ENCODE data around the gene NR1H2.
A peak's percentile ranks its signal among the peaks of the same experiment; 100 is the strongest.
"Not testable (repeated sequence)": the region's sequence is repeated elsewhere in the genome, so short reads cannot be mapped to it uniquely, and the experiment has no call there.

The NR1H2 gene

DNA sequence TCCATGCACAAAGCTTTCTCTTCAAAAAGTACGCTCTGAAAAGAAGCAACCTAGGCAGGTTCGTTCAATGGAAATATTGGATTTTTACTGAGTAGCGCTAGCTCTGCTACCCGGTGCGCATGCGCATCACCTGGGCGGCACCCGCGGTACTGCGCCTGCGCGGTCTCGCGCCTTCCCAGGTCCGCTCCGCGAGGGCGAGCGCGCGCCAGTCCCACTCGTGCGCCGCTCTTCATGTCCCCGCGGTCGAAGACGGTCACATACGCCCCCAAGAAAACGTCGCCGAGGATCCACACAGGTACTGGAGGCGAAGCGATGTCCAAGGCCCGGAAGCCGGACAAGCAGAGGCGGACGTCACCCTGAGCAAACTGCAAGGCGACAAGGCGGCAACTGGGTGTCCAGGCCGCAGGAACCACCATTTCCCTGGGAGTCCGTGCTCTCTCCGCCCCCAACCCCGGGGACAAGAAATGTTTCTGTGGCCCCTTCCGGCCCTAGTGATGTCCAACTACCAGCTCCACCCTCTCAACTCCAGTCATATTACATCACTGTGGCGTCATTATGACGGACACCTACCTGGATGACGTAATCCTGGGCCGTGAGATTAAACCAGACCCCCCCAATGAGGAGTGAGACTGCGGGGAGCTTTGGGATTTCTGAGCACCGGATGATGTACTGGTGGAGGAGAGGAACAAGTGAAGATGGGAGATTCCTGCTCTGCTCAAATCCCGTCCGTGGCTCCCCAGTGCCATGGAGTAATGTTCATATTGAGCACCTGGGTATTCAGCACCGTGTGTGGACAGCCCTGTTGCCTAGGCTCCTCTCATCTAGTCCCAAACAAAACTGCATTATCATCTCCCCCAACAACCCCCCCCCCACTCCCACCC lies 42.3 kb upstream of the NR1H2 start:
- DNase-seq (ENCODE audit: low read depth): peak; percentile 9
- TF ChIP-seq CTCF (IDR thresholded peaks at IDR 0.05; ENCODE audit: low read depth, low read length, missing control alignments): no peak
- peak overlapping the region; percentile 41 for H3K4me3 ChIP-seq (ENCODE audit: low read depth, low read length)
- in situ Hi-C loops (cut with HindIII; ENCODE audit: low sequenced_read_pairs): no loop called here

- no peak overlapping the region for H3K4me3 ChIP-seq (ENCODE audit: low read depth, low read length)
- TF ChIP-seq CTCF (IDR thresholded peaks at IDR 0.05; ENCODE audit: low read depth, low read length, missing control alignments): no peak
- no peak for DNase-seq (ENCODE audit: low read depth)
- in situ Hi-C loops (cut with HindIII; ENCODE audit: low sequenced_read_pairs): no loop called here
Observed at GRCh38 chr19:50334741-50335421, 41.4 kb upstream of the NR1H2 start.

- in situ Hi-C loops (cut with HindIII; ENCODE audit: low sequenced_read_pairs); H3K4me3 ChIP-seq (ENCODE audit: low read depth, low read length); DNase-seq (ENCODE audit: low read depth): not testable (repeated sequence)
Observed at GRCh38 chr19:50337031-50337430, 39.2 kb upstream of the NR1H2 start.

DNA sequence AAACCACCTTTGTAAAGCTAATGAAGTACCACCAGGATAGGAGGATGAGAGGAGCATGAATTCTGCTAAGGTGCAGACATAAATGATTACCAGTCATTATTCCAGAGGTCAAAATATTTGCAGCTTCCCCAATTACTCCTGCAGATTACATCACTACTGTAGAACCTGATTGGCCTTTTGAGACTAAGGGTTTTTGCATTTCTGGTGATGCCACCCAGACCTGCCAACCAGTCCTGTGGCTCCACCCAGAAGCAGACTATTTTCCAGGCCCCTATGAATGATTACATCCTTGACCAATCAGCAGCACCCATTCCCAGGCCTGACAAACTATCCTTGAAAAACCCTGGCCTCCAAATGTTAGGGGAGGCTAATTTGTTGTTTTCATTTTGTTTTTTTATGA lies 35.9 kb upstream of the NR1H2 start:
- no peak for DNase-seq (ENCODE audit: low read depth)
- in situ Hi-C loops (cut with HindIII; ENCODE audit: low sequenced_read_pairs): no loop called here
- no peak for TF ChIP-seq CTCF (IDR thresholded peaks at IDR 0.05; ENCODE audit: low read depth, low read length, missing control alignments)
- H3K4me3 ChIP-seq (ENCODE audit: low read depth, low read length): no peak overlapping the region

DNA sequence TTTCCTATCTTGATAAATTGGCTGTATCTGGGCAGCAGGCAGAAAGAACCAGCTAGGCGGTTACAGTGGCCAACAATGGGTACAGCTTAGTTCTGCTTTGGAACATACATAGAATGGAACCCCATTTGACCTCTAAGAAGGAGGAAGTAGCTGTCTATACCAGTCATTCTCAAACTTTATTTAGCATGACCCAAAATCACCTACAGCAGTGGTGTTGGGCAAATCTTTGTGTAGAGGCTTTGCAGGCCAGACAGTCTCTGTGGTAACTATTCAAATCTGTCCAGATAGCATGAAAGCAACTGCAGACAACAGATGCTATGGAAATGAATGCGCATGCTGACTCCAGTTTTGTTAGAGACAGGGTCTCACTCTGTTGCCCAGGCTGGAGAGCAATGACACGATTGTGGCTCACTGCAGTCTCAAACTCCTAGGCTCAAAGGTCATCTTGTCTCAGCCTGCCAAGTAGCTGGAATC lies 35.1 kb upstream of the NR1H2 start:
- in situ Hi-C loops (cut with HindIII; ENCODE audit: low sequenced_read_pairs): no loop called here
- H3K4me3 ChIP-seq (ENCODE audit: low read depth, low read length): no peak overlapping the region
- no peak for DNase-seq (ENCODE audit: low read depth)
- no peak for TF ChIP-seq CTCF (IDR thresholded peaks at IDR 0.05; ENCODE audit: low read depth, low read length, missing control alignments)

GRCh38 chr19:50344661-50345318 lies 31.5 kb upstream of the NR1H2 start:
- TF ChIP-seq CTCF (IDR thresholded peaks at IDR 0.05; ENCODE audit: low read depth, low read length, missing control alignments): no peak
- in situ Hi-C loops (cut with HindIII; ENCODE audit: low sequenced_read_pairs): no loop called here
- no peak for DNase-seq (ENCODE audit: low read depth)
- no peak overlapping the region for H3K4me3 ChIP-seq (ENCODE audit: low read depth, low read length)

- in situ Hi-C loops (cut with HindIII; ENCODE audit: low sequenced_read_pairs); DNase-seq (ENCODE audit: low read depth): not testable (repeated sequence)
Observed at GRCh38 chr19:50347089-50347581, 29.1 kb upstream of the NR1H2 start.

More at GRCh38 chr19:50347089-50347581, 29.1 kb upstream of the NR1H2 start:
- H3K4me3 ChIP-seq (ENCODE audit: low read depth, low read length): not testable (repeated sequence)

Data from astrocyte of the cerebellum (primary cell).